K562 (cell line): ENCODE results near the gene C13orf42. TPM values are rescaled to one million over a fixed set of nuclear protein-coding genes. Genes with fewer than 3 reads are reported as not detected.

ENCODE experiments used
- HMG20B ChIP-seq: fragments of 250-450 bp; sonication (Bioruptor Pico); IDR thresholded peaks from 2 replicates; pipeline ENCODE4 v1.5.0; 2021; ENCODE audit warnings: mild to moderate bottlenecking
- polyA plus RNA-seq, 8 experiments: library from polyadenylated mRNA; depleted of rRNA in 4 of 8; stranded (reverse) in 5 of 8; unstranded in 3 of 8; fragments of >200 nt; fragmentation: Nextera tagmentation in 2 of 8; fragmentation: Illumina TruSeq in 1 of 8; extraction: Ambion mirVana in 2 of 8; extraction: Trizol in 1 of 8; gene quantifications; 2 replicates each; pipeline versions ENCODE4 v1.2.1 to v1.2.3, GENCODE V29; 2011 to 2014; ENCODE audit warnings: inconsistent platforms in 1 of 8, missing spikeins in 1 of 8
- total RNA-seq, 7 experiments: library from RNA; depleted of rRNA in 6 of 7; stranded (reverse); fragments of >200 nt in 6 of 7; fragmentation: Illumina TruSeq in 2 of 7; extraction: Trizol in 2 of 7; gene quantifications; 2 replicates each; pipeline versions ENCODE4 v1.2.1 to v1.2.3, GENCODE V29; 2011 to 2021; ENCODE audit warnings: low replicate concordance in 1 of 7
- TF ChIP-seq, protein P1 (sequence below): fragments of 450-650 bp; IDR thresholded peaks from 2 replicates; pipeline ENCODE4 v1.6.1; 2016; ENCODE audit warnings: low read depth

Gene C13orf42
- total and polyA plus RNA-seq, 9 of the 15 experiments (the other 6 are each of a cell fraction or from before 2014, with no cell fraction given): 0.18 TPM; not detected in 8

DNA sequence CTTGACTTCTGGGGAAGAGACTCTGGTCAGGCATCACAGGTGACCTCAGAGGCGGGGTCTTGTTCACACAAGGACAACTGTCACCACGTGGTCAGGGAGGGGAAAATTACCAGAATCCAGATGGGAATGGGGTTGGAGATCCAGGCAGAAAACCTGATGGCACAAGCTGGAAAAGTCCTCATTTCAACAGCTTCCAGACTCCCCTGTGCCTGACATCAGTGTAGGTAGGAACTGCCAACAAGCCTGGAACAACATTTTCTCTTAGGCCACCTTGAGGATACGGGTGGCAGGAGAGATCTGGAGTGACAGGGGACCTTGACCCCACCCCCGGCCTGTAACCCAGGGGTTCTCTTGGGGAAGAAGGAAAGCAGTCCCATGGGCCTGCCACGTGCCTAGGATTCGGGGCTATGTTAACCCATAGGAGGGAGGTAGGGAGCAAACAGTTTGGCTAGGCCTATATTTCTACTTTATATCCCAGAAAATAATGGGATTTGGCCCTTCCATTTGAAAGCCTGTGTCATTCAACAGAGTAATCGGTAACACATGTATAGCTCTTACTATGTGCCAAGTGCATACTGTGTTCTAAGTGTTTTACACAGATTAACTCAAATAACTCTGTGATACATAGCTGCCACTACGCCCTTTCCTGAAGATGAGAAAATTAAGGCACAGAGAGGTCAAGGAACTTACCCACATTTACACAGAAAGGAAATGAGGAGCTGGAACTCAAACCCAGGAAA is 44.9 kb upstream of the C13orf42 start (continued):
- TF ChIP-seq, protein P1, sequence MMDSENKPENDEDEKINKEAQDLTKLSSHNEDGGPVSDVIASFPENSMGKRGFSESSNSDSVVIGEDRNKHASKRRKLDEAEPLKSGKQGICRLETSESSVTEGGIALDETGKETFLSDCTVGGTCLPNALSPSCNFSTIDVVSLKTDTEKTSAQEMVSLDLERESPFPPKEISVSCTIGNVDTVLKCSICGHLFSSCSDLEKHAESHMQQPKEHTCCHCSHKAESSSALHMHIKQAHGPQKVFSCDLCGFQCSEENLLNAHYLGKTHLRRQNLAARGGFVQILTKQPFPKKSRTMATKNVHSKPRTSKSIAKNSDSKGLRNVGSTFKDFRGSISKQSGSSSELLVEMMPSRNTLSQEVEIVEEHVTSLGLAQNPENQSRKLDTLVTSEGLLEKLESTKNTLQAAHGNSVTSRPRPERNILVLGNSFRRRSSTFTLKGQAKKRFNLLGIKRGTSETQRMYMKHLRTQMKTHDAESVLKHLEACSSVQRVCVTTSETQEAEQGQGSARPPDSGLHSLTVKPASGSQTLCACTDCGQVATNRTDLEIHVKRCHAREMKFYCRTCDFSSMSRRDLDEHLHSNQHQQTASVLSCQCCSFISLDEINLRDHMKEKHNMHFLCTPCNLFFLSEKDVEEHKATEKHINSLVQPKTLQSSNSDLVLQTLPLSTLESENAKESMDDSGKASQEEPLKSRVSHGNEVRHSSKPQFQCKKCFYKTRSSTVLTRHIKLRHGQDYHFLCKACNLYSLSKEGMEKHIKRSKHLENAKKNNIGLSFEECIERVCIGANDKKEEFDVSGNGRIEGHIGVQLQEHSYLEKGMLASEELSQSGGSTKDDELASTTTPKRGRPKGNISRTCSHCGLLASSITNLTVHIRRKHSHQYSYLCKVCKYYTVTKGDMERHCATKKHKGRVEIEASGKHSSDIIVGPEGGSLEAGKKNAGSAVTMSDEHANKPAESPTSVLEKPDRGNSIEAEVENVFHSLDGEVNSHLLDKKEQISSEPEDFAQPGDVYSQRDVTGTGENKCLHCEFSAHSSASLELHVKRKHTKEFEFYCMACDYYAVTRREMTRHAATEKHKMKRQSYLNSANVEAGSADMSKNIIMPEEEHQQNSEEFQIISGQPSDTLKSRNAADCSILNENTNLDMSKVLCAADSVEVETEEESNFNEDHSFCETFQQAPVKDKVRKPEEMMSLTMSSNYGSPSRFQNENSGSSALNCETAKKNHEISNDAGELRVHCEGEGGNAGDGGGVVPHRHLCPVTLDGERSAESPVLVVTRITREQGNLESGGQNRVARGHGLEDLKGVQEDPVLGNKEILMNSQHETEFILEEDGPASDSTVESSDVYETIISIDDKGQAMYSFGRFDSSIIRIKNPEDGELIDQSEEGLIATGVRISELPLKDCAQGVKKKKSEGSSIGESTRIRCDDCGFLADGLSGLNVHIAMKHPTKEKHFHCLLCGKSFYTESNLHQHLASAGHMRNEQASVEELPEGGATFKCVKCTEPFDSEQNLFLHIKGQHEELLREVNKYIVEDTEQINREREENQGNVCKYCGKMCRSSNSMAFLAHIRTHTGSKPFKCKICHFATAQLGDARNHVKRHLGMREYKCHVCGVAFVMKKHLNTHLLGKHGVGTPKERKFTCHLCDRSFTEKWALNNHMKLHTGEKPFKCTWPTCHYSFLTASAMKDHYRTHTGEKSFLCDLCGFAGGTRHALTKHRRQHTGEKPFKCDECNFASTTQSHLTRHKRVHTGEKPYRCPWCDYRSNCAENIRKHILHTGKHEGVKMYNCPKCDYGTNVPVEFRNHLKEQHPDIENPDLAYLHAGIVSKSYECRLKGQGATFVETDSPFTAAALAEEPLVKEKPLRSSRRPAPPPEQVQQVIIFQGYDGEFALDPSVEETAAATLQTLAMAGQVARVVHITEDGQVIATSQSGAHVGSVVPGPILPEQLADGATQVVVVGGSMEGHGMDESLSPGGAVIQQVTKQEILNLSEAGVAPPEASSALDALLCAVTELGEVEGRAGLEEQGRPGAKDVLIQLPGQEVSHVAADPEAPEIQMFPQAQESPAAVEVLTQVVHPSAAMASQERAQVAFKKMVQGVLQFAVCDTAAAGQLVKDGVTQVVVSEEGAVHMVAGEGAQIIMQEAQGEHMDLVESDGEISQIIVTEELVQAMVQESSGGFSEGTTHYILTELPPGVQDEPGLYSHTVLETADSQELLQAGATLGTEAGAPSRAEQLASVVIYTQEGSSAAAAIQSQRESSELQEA: no peak
- no peak for TF ChIP-seq HMG20B (CRISPR knock-in tag)
